HEK293 (cell line): ENCODE results near the gene PRKCA.

ENCODE experiments used
- CTCF ChIP-seq: fragments of 450-650 bp; formaldehyde crosslinking; IDR thresholded peaks from 2 replicates; pipeline ENCODE4 v1.5.1; 2016; ENCODE audit warnings: missing biosample characterization, missing genetic modification characterization
- PRDM6 ChIP-seq: fragments of 450-650 bp; formaldehyde crosslinking; IDR thresholded peaks from 2 replicates; pipeline ENCODE4 v1.5.1; 2017; ENCODE audit warnings: missing biosample characterization, missing genetic modification characterization
- YY1 ChIP-seq: fragments of 450-650 bp; formaldehyde crosslinking; IDR thresholded peaks from 2 replicates; pipeline ENCODE4 v1.5.1; 2018; ENCODE audit warnings: missing biosample characterization, missing genetic modification characterization
- ZNF266 ChIP-seq: fragments of 450-650 bp; formaldehyde crosslinking; IDR thresholded peaks from 2 replicates; pipeline ENCODE4 v1.5.1; 2016; ENCODE audit warnings: missing biosample characterization, missing genetic modification characterization, low read depth
- ZNF335 ChIP-seq: fragments of 450-650 bp; formaldehyde crosslinking; conservative IDR thresholded peaks from 2 replicates; pipeline ENCODE4 v1.5.1; 2016; ENCODE audit warnings: missing biosample characterization, missing genetic modification characterization
- ZNF561 ChIP-seq: fragments of 450-650 bp; IDR thresholded peaks from 2 replicates; pipeline ENCODE4 v1.5.1; 2018; ENCODE audit warnings: missing biosample characterization, missing genetic modification characterization, borderline replicate concordance
- ZSCAN30 ChIP-seq: fragments of 450-650 bp; IDR thresholded peaks from 2 replicates; pipeline ENCODE4 v1.5.1; 2018; ENCODE audit warnings: missing biosample characterization, mild to moderate bottlenecking, missing genetic modification characterization, moderate library complexity
- TF ChIP-seq, protein P1 (sequence below): sonication (generic); formaldehyde crosslinking; IDR thresholded peaks from 2 replicates; pipeline ENCODE4 v1.8.1; 2022; ENCODE audit warnings: mild to moderate bottlenecking, moderate library complexity, missing genetic modification reagents
- TF ChIP-seq, protein P2 (sequence below): fragments of 450-650 bp; formaldehyde crosslinking; IDR thresholded peaks from 2 replicates; pipeline ENCODE4 v1.5.1; 2016; ENCODE audit warnings: missing biosample characterization, missing genetic modification characterization, low read depth

GRCh38 chr17:66406701-66407644 lies 104.6 kb downstream of the PRKCA start:
- TF ChIP-seq CTCF (tag by site-specific recombination) (no peak), PRDM6 (no peak), YY1 (tag by site-specific recombination) (no peak), ZNF561 (tag by site-specific recombination) (no peak), ZSCAN30 (no peak), ZNF335 (tag by site-specific recombination) (no peak), ZNF266 (tag by site-specific recombination) (no peak)
- TF ChIP-seq, protein P1, sequence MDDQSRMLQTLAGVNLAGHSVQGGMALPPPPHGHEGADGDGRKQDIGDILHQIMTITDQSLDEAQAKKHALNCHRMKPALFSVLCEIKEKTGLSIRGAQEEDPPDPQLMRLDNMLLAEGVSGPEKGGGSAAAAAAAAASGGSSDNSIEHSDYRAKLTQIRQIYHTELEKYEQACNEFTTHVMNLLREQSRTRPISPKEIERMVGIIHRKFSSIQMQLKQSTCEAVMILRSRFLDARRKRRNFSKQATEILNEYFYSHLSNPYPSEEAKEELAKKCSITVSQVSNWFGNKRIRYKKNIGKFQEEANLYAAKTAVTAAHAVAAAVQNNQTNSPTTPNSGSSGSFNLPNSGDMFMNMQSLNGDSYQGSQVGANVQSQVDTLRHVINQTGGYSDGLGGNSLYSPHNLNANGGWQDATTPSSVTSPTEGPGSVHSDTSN, result no peak
- TF ChIP-seq, protein P2, sequence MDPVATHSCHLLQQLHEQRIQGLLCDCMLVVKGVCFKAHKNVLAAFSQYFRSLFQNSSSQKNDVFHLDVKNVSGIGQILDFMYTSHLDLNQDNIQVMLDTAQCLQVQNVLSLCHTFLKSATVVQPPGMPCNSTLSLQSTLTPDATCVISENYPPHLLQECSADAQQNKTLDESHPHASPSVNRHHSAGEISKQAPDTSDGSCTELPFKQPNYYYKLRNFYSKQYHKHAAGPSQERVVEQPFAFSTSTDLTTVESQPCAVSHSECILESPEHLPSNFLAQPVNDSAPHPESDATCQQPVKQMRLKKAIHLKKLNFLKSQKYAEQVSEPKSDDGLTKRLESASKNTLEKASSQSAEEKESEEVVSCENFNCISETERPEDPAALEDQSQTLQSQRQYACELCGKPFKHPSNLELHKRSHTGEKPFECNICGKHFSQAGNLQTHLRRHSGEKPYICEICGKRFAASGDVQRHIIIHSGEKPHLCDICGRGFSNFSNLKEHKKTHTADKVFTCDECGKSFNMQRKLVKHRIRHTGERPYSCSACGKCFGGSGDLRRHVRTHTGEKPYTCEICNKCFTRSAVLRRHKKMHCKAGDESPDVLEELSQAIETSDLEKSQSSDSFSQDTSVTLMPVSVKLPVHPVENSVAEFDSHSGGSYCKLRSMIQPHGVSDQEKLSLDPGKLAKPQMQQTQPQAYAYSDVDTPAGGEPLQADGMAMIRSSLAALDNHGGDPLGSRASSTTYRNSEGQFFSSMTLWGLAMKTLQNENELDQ (tag by site-specific recombination), result no peak
